SK-N-MC (cell line): ENCODE measurements around the gene TLR6.

Experiments used
- DNase-seq: peaks from one replicate; pipeline ENCODE4 v3.0.0-alpha.2; 2011; ENCODE audit warnings: low read depth, low spot score
- H3K27ac ChIP-seq: fragments of 200-600 bp; sonication (generic); 2 replicates; pipeline ENCODE4 v1.5.1; 2016; ENCODE audit warnings: mixed run types
- H3K36me3 ChIP-seq: fragments of 200-600 bp; sonication (generic); 2 replicates; pipeline ENCODE4 v1.6.1; 2017; ENCODE audit warnings: antibody characterized with exemption, low read length, mixed read lengths; ENCODE audit not compliant: insufficient read depth
- H3K4me3 ChIP-seq: fragments of 200-600 bp; sonication (generic); 2 replicates; pipeline ENCODE4 v1.5.1; 2016
- H3K9ac ChIP-seq: fragments of 200-600 bp; sonication (generic); 2 replicates; pipeline ENCODE4 v1.8.0; 2017; ENCODE audit warnings: mixed run types, mixed read lengths; ENCODE audit not compliant: insufficient read length
- H3K9me3 ChIP-seq: fragments of 200-600 bp; sonication (generic); 2 replicates; pipeline ENCODE4 v1.6.1; 2017; ENCODE audit warnings: low read depth, mild to moderate bottlenecking, antibody characterized with exemption, low read length, moderate library complexity, mixed read lengths
- EZH2 ChIP-seq: fragments of 200-600 bp; sonication (generic); IDR thresholded peaks from one replicate; pipeline ENCODE4 v1.6.1; 2017; ENCODE audit warnings: antibody characterized with exemption
- FOXP2 ChIP-seq: optimal IDR thresholded peaks from 2 replicates; pipeline ENCODE3; 2011; ENCODE audit warnings: mild to moderate bottlenecking, moderate library complexity; ENCODE audit not compliant: insufficient read depth; ENCODE audit errors: extremely low read length, control extremely low read depth
- POLR2AphosphoS5 ChIP-seq: IDR thresholded peaks from 2 replicates; pipeline ENCODE4 v1.6.1; 2012; ENCODE audit warnings: mild to moderate bottlenecking, low read depth, low read length, borderline replicate concordance

Gene TLR6

GRCh38 chr4:38860788-38861424 is 4.3 kb upstream of the TLR6 start:
- H3K36me3 ChIP-seq, result no peaks in the 10 kb centered on the region
- H3K27ac ChIP-seq, result no peak overlapping the region
- DNase-seq, result no peak
- no peaks in the 10 kb centered on the region for H3K9me3 ChIP-seq
- H3K9ac ChIP-seq, result no peak overlapping the region
- no peak for TF ChIP-seq POLR2AphosphoS5
- no peak for TF ChIP-seq FOXP2
- TF ChIP-seq EZH2, result no peak
- no peak overlapping the region for H3K4me3 ChIP-seq

GRCh38 chr4:38859501-38859900 is 2.9 kb upstream of the TLR6 start:
- Histone ChIP-seq H3K9me3 (no peaks in the 10 kb centered on the region), H3K36me3 (no peaks in the 10 kb centered on the region), H3K9ac (no peak overlapping the region), H3K4me3 (no peak overlapping the region), H3K27ac (no peak overlapping the region)
- TF ChIP-seq EZH2 (no peak), FOXP2 (no peak)
- DNase-seq, result no peak

GRCh38 chr4:38858097-38858420 is 1.4 kb upstream of the TLR6 start:
- H3K9ac ChIP-seq, result no peak overlapping the region
- no peak overlapping the region for H3K27ac ChIP-seq
- no peaks in the 10 kb centered on the region for H3K9me3 ChIP-seq
- H3K36me3 ChIP-seq, result no peaks in the 10 kb centered on the region
- TF ChIP-seq FOXP2, result no peak
- no peak for TF ChIP-seq POLR2AphosphoS5
- TF ChIP-seq EZH2, result no peak
- H3K4me3 ChIP-seq, result no peak overlapping the region
- no peak for DNase-seq

GRCh38 chr4:38857354-38858096 is 908 bp upstream of the TLR6 start:
- Histone ChIP-seq H3K27ac (no peak overlapping the region), H3K9me3 (no peaks in the 10 kb centered on the region), H3K4me3 (no peak overlapping the region), H3K36me3 (no peaks in the 10 kb centered on the region), H3K9ac (no peak overlapping the region)
- no peak for DNase-seq
- TF ChIP-seq EZH2 (no peak), POLR2AphosphoS5 (no peak), FOXP2 (no peak)

- peak overlapping the region; percentile 22 for H3K9ac ChIP-seq
- DNase-seq, result no peak
Measured at GRCh38 chr4:38856046-38856445, 571 bp downstream of the TLR6 start.

GRCh38 chr4:38855466-38855865 is 1.2 kb downstream of the TLR6 start:
- DNase-seq, result no peak
- Histone ChIP-seq H3K9me3 (no peaks in the 10 kb centered on the region), H3K4me3 (no peak overlapping the region), H3K27ac (no peak overlapping the region), H3K9ac (no peak overlapping the region), H3K36me3 (no peaks in the 10 kb centered on the region)
- TF ChIP-seq FOXP2, result no peak
- TF ChIP-seq EZH2, result no peak
- no peak for TF ChIP-seq POLR2AphosphoS5

More at GRCh38 chr4:38856046-38856445, 571 bp downstream of the TLR6 start:
- Histone ChIP-seq H3K36me3 (no peaks in the 10 kb centered on the region), H3K27ac (no peak overlapping the region), H3K4me3 (peak overlapping the region; percentile 71), H3K9me3 (no peaks in the 10 kb centered on the region)
- TF ChIP-seq POLR2AphosphoS5, result no peak
- TF ChIP-seq FOXP2, result no peak
- TF ChIP-seq EZH2, result no peak

GRCh38 chr4:38846015-38846414 is 10.6 kb downstream of the TLR6 start:
- Histone ChIP-seq H3K9ac (no peak overlapping the region), H3K4me3 (no peak overlapping the region), H3K9me3 (no peaks in the 10 kb centered on the region), H3K27ac (no peak overlapping the region), H3K36me3 (no peaks in the 10 kb centered on the region)
- DNase-seq, result no peak
- TF ChIP-seq POLR2AphosphoS5, result no peak
- TF ChIP-seq FOXP2, result no peak
- no peak for TF ChIP-seq EZH2

GRCh38 chr4:38842994-38843393 is 13.6 kb downstream of the TLR6 start:
- DNase-seq, result no peak
- Histone ChIP-seq H3K36me3 (no peaks in the 10 kb centered on the region), H3K9ac (no peak overlapping the region), H3K9me3 (no peaks in the 10 kb centered on the region), H3K27ac (no peak overlapping the region), H3K4me3 (no peak overlapping the region)
- TF ChIP-seq POLR2AphosphoS5 (no peak), FOXP2 (no peak), EZH2 (no peak)
